GM10266 (cell line): Measurements from ENCODE around the gene TET2.

Experiments
- DNase-seq: peaks from one replicate; pipeline ENCODE4 v3.0.0; 2012; ENCODE audit errors: extremely low spot score
- CTCF ChIP-seq: IDR thresholded peaks from 2 replicates; pipeline ENCODE4 v1.5.1; 2012; ENCODE audit warnings: mild to moderate bottlenecking, low read depth; ENCODE audit not compliant: control insufficient read depth, insufficient read depth; ENCODE audit errors: missing control alignments

TET2 gene

GRCh38 chr4:105274090-105274489, 127.4 kb downstream of the TET2 start:
- DNase-seq = no peak
- no peak for TF ChIP-seq CTCF

- no peak for TF ChIP-seq CTCF
These were observed 127.8 kb downstream of the TET2 start for GRCh38 chr4:105274504-105274903.

GRCh38 chr4:105276361-105277104, 129.9 kb downstream of the TET2 start:
- TF ChIP-seq CTCF = no peak
- DNase-seq = no peak

More at GRCh38 chr4:105274504-105274903, 127.8 kb downstream of the TET2 start:
- no peak for DNase-seq

GRCh38 chr4:105277702-105278101, 131.0 kb downstream of the TET2 start:
- DNase-seq = no peak

GRCh38 chr4:105279314-105279713, 132.6 kb downstream of the TET2 start:
- no peak for DNase-seq
- no peak for TF ChIP-seq CTCF

More at GRCh38 chr4:105277702-105278101, 131.0 kb downstream of the TET2 start:
- no peak for TF ChIP-seq CTCF

- TF ChIP-seq CTCF = no peak
- DNase-seq = no peak
These were observed 133.9 kb downstream of the TET2 start for GRCh38 chr4:105280338-105281123.

- no peak for DNase-seq
- no peak for TF ChIP-seq CTCF
These were observed 134.4 kb downstream of the TET2 start for GRCh38 chr4:105281124-105281415.
